Kidney (tissue), 14 donors: ENCODE data around the gene PDZD2. TPM values are rescaled to one million over a fixed set of nuclear protein-coding genes. Genes with fewer than 3 reads are reported as not detected.

Experiments used
- DNase-seq, 5 donors: peaks; one replicate each; pipeline ENCODE4 v3.0.0-alpha.2; 2013 to 2020
- FAIRE-seq: peaks from 2 replicates; lab custom pipeline; 2012; peaks lifted over from hg19 to GRCh38; lab: Jason Lieb, UNC
- H3K27ac ChIP-seq, 2 donors: one replicate each; pipeline ENCODE4 v1.7.0; 2013; ENCODE audit warnings: low read depth in 2 of 2, low read length in 2 of 2, inconsistent platforms in 1 of 2
- H3K27me3 ChIP-seq: one replicate; pipeline ENCODE4 v1.7.1; 2013; ENCODE audit warnings: low read length, inconsistent platforms; ENCODE audit not compliant: control insufficient read depth, insufficient read depth
- H3K36me3 ChIP-seq, 3 donors: one replicate each; pipeline versions ENCODE4 v1.7.0 to v1.7.1; 2013; ENCODE audit warnings: low read length in 3 of 3, control low read depth in 1 of 3, inconsistent platforms in 1 of 3; ENCODE audit not compliant: insufficient read depth in 3 of 3, control insufficient read depth in 2 of 3
- H3K4me1 ChIP-seq, 3 donors: one replicate each; pipeline versions ENCODE4 v1.7.0 to v1.7.1; 2013; ENCODE audit warnings: low read length in 3 of 3, inconsistent platforms in 1 of 3, low read depth in 1 of 3; ENCODE audit not compliant: control insufficient read depth in 2 of 3, insufficient read depth in 2 of 3
- H3K4me3 ChIP-seq, 3 donors: one replicate each; pipeline versions ENCODE4 v1.7.0 to v1.8.1; 2013; ENCODE audit warnings: low read length in 3 of 3, control low read depth in 1 of 3, inconsistent platforms in 1 of 3
- H3K9ac ChIP-seq, 3 donors: one replicate each; pipeline versions ENCODE4 v1.7.0 to v1.7.1; 2013; ENCODE audit warnings: low read length in 3 of 3, control low read depth in 1 of 3, inconsistent platforms in 1 of 3
- H3K9me3 ChIP-seq, 3 donors: one replicate each; pipeline versions ENCODE4 v1.7.0 to v1.7.1; 2013; ENCODE audit warnings: low read length in 3 of 3, control low read depth in 1 of 3, inconsistent platforms in 1 of 3; ENCODE audit not compliant: control insufficient read depth in 2 of 3, insufficient read depth in 1 of 3
- CTCF ChIP-seq: IDR thresholded peaks from 3 replicates; pipeline ENCODE4 v1.5.1; 2012; ENCODE audit warnings: mild to moderate bottlenecking, moderate library complexity, borderline replicate concordance; ENCODE audit not compliant: insufficient read depth; ENCODE audit errors: extremely low read depth
- intact Hi-C: fragments of 100-400 bp; cut with DNase I; formaldehyde crosslinking; loops from one replicate; pipeline ENCODE4 v1.11.1; 2022
- polyA plus RNA-seq: library from polyadenylated mRNA; stranded (reverse); fragments of 350-450 nt; fragmentation: Illumina TruSeq; extraction: RNeasy Lipid Tissue Mini Kit (QIAGEN cat#74804); gene quantifications from one replicate; pipeline ENCODE4 v1.2.3, GENCODE V29; 2014; ENCODE audit warnings: low read depth, low replicate concordance; ENCODE audit not compliant: insufficient read depth
- total RNA-seq: library from RNA; stranded (reverse); fragmentation: NEBNext Ultra II Directional; extraction: Animal tissue kit (Norgen Biotek cat#: 25700); gene quantifications from one replicate; pipeline ENCODE4 v1.2.1, GENCODE V29; 2021
- donor health status: control.
- donor health status: control.
- donor health status: control.
- donor health status: control.
- donor health status: control.
- donor health status: DM: yes; HTN: yes; CAD: no.
- donor health status: Normal renal cell carcinoma (clear cell type).

PDZD2 gene
- total and polyA plus RNA-seq, 2 donors from 2014 or later, result 6.2 to 14.8 TPM

GRCh38 chr5:31964007-31964360 lies 325.1 kb downstream of the PDZD2 start:
- intact Hi-C loops, result no loop called here
- Histone ChIP-seq H3K9ac (no peak overlapping the region), H3K27ac (peak overlapping the region in 1 of 2 donors; percentile 23)

GRCh38 chr5:31965227-31965626 lies 326.3 kb downstream of the PDZD2 start:
- Histone ChIP-seq H3K27me3 (no peaks in the 10 kb centered on the region), H3K4me3 (no peak overlapping the region), H3K4me1 (peaks cover 0 to 8% (median 0%) of the 10 kb centered on the region in 3 donors), H3K36me3 (no peaks in the 10 kb centered on the region), H3K9ac (no peak overlapping the region), H3K9me3 (no peaks in the 10 kb centered on the region), H3K27ac (no peak overlapping the region)
- no peak for TF ChIP-seq CTCF
- intact Hi-C loops, result no loop called here
- DNase-seq, result no peak
- no peak for FAIRE-seq

More at GRCh38 chr5:31964007-31964360, 325.1 kb downstream of the PDZD2 start:
- H3K27me3 ChIP-seq, result no peaks in the 10 kb centered on the region
- no peak overlapping the region for H3K4me3 ChIP-seq
- peaks cover 0 to 8% (median 0%) of the 10 kb centered on the region in 3 donors for H3K4me1 ChIP-seq
- H3K36me3 ChIP-seq, result no peaks in the 10 kb centered on the region
- FAIRE-seq (no peak), DNase-seq (no peak)
- no peaks in the 10 kb centered on the region for H3K9me3 ChIP-seq
- TF ChIP-seq CTCF, result no peak

- intact Hi-C loops, result no loop called here
- DNase-seq, result no peak
- no peak for FAIRE-seq
- H3K9me3 ChIP-seq, result no peaks in the 10 kb centered on the region
- H3K9ac ChIP-seq, result no peak overlapping the region
- H3K36me3 ChIP-seq, result no peaks in the 10 kb centered on the region
- TF ChIP-seq CTCF, result no peak
- no peaks in the 10 kb centered on the region for H3K27me3 ChIP-seq
- H3K4me1 ChIP-seq, result peaks cover 0 to 8% (median 0%) of the 10 kb centered on the region in 3 donors
- H3K27ac ChIP-seq, result no peak overlapping the region
- no peak overlapping the region for H3K4me3 ChIP-seq
These were observed 328.0 kb downstream of the PDZD2 start for GRCh38 chr5:31966936-31967335.

GRCh38 chr5:31967461-31967860 lies 328.5 kb downstream of the PDZD2 start:
- intact Hi-C loops, result no loop called here
- peaks cover 0 to 6% (median 0%) of the 10 kb centered on the region in 3 donors for H3K4me1 ChIP-seq
- no peak overlapping the region for H3K9ac ChIP-seq
- no peaks in the 10 kb centered on the region for H3K36me3 ChIP-seq
- no peak for DNase-seq
- H3K9me3 ChIP-seq, result no peaks in the 10 kb centered on the region
- no peaks in the 10 kb centered on the region for H3K27me3 ChIP-seq
- no peak overlapping the region for H3K4me3 ChIP-seq
- no peak for FAIRE-seq
- H3K27ac ChIP-seq, result no peak overlapping the region
- TF ChIP-seq CTCF, result no peak
